Body of pancreas (tissue), 4 donors: ENCODE measurements around the gene TBL1X. TPM values are rescaled to one million over a fixed set of nuclear protein-coding genes. Genes with fewer than 3 reads are reported as not detected.

ENCODE experiments used
- ATAC-seq: fragments of 150-250 bp; one replicate; pipeline ENCODE4 v1.9.1; 2016
- DNase-seq, 4 donors: peaks; one replicate each; pipeline ENCODE4 v3.0.0-alpha.2; 2019
- H3K27ac ChIP-seq, 4 donors: fragments of 200-600 bp; sonication (generic); 1 replicate in 3 of 4; 2 replicates in 1 of 4; pipeline versions ENCODE4 v1.5.1 to v1.6.1; 2016 to 2019; ENCODE audit warnings: mild to moderate bottlenecking in 1 of 4, mixed read lengths in 1 of 4, moderate library complexity in 1 of 4
- H3K27me3 ChIP-seq, 2 donors: fragments of 200-600 bp; sonication (generic); one replicate each; pipeline ENCODE4 v1.6.0; 2016; ENCODE audit warnings: mild to moderate bottlenecking in 1 of 2
- H3K36me3 ChIP-seq, 2 donors: fragments of 200-600 bp; sonication (generic); replicated peaks in 1 of 2; 2 replicates each; pipeline ENCODE4 v1.5.1; 2016; ENCODE audit warnings: low read depth in 2 of 2; ENCODE audit not compliant: insufficient read depth in 1 of 2
- H3K4me1 ChIP-seq: fragments of 200-600 bp; sonication (generic); one replicate; pipeline ENCODE4 v1.6.0; 2016
- H3K4me3 ChIP-seq, 2 donors: fragments of 200-600 bp; sonication (generic); 1 replicate in 1 of 2; 2 replicates in 1 of 2; pipeline ENCODE4 v1.5.1; 2016 to 2019
- H3K9me3 ChIP-seq, 3 donors: fragments of 200-600 bp; sonication (generic); 1 replicate in 2 of 3; 2 replicates in 1 of 3; pipeline ENCODE4 v1.5.1; 2016
- CTCF ChIP-seq, 7 experiments: fragments of 450-650 bp in 4 of 7; fragments of 200-600 bp in 3 of 7; sonication (generic) in 3 of 7; IDR thresholded peaks; one replicate each; pipeline ENCODE4 v1.5.1; 2016 to 2019; ENCODE audit warnings: antibody characterized with exemption in 7 of 7
- POLR2A ChIP-seq, 3 donors: fragments of 450-650 bp; IDR thresholded peaks; one replicate each; pipeline ENCODE4 v1.6.1; 2016; ENCODE audit warnings: antibody characterized with exemption in 3 of 3, mild to moderate bottlenecking in 2 of 3
- WGBS, 2 donors: methylation state at CpG; one replicate each; pipeline ENCODE4 v1.1.5; 2017; 5-methylcytosine and 5-hydroxymethylcytosine counted together
- intact Hi-C: fragments of 100-400 bp; cut with DNase I; formaldehyde crosslinking; loops from one replicate; pipeline ENCODE4 v1.15.1; 2023
- total RNA-seq, 2 donors: library from RNA; depleted of rRNA; stranded (reverse); fragments of >200 nt; gene quantifications; one replicate each; pipeline ENCODE4 v1.1.0, GENCODE V29; 2016

The TBL1X gene
- total RNA-seq, 2 donors from 2014 or later: 7.9 to 16.3 TPM

- 87 to 95% methylated on average over 4 of the region's 4 CpGs for WGBS, 2 donors
- intact Hi-C loops: no loop called here
- Histone ChIP-seq H3K27ac (no peak overlapping the region), H3K9me3 (no peaks in the 10 kb centered on the region), H3K4me3 (no peak overlapping the region), H3K4me1 (peaks cover 7% of the 10 kb centered on the region), H3K27me3 (no peaks in the 10 kb centered on the region), H3K36me3 (no peaks in the 10 kb centered on the region)
- no peak for DNase-seq
- ATAC-seq: no peak
- TF ChIP-seq POLR2A (IDR thresholded peaks at IDR 0.05) (no peak), CTCF (IDR thresholded peaks at IDR 0.05) (no peak)
Observed at GRCh38 chrX:9658409-9658808, 193.6 kb downstream of the TBL1X start.

- TF ChIP-seq CTCF (IDR thresholded peaks at IDR 0.05) (no peak), POLR2A (IDR thresholded peaks at IDR 0.05) (no peak)
- Histone ChIP-seq H3K36me3 (no peaks in the 10 kb centered on the region), H3K4me1 (peaks cover 7% of the 10 kb centered on the region), H3K4me3 (no peak overlapping the region), H3K27ac (no peak overlapping the region), H3K9me3 (no peaks in the 10 kb centered on the region), H3K27me3 (no peaks in the 10 kb centered on the region)
- DNase-seq: no peak
- intact Hi-C loops: no loop called here
- 92 to 94% methylated on average over 16 to 17 of the region's 17 CpGs for WGBS, 2 donors
- ATAC-seq: no peak
Observed at GRCh38 chrX:9659571-9660195, 194.8 kb downstream of the TBL1X start.

- Histone ChIP-seq H3K27me3 (no peaks in the 10 kb centered on the region), H3K36me3 (no peaks in the 10 kb centered on the region), H3K4me3 (no peak overlapping the region), H3K27ac (no peak overlapping the region), H3K4me1 (no peaks in the 10 kb centered on the region), H3K9me3 (no peaks in the 10 kb centered on the region)
- intact Hi-C loops: no loop called here
- WGBS, 2 donors: 70 to 71% methylated on average over 4 of the region's 4 CpGs
- no peak for ATAC-seq
- TF ChIP-seq CTCF (IDR thresholded peaks at IDR 0.05): no peak
- no peak for TF ChIP-seq POLR2A (IDR thresholded peaks at IDR 0.05)
- DNase-seq: no peak
Observed at GRCh38 chrX:9662148-9662547, 197.3 kb downstream of the TBL1X start.

GRCh38 chrX:9663216-9663615, 198.4 kb downstream of the TBL1X start:
- intact Hi-C loops: no loop called here
- no peak overlapping the region for H3K27ac ChIP-seq
- DNase-seq: no peak
- no peaks in the 10 kb centered on the region for H3K4me1 ChIP-seq
- no peak for TF ChIP-seq POLR2A (IDR thresholded peaks at IDR 0.05)
- no peak for TF ChIP-seq CTCF (IDR thresholded peaks at IDR 0.05)
- no peak for ATAC-seq
- no peaks in the 10 kb centered on the region for H3K36me3 ChIP-seq
- 94 to 98% methylated on average over 5 to 6 of the region's 6 CpGs for WGBS, 2 donors
- H3K4me3 ChIP-seq: no peak overlapping the region
- H3K27me3 ChIP-seq: no peaks in the 10 kb centered on the region
- no peaks in the 10 kb centered on the region for H3K9me3 ChIP-seq

- H3K36me3 ChIP-seq: no peaks in the 10 kb centered on the region
- intact Hi-C loops: no loop called here
- DNase-seq (no peak), ATAC-seq (no peak)
- H3K4me1 ChIP-seq: no peaks in the 10 kb centered on the region
- H3K27me3 ChIP-seq: no peaks in the 10 kb centered on the region
- no peak overlapping the region for H3K27ac ChIP-seq
- H3K4me3 ChIP-seq: no peak overlapping the region
- H3K9me3 ChIP-seq: no peaks in the 10 kb centered on the region
- TF ChIP-seq POLR2A (IDR thresholded peaks at IDR 0.05) (no peak), CTCF (IDR thresholded peaks at IDR 0.05) (no peak)
- WGBS, 2 donors: 71 to 79% methylated on average over 5 to 6 of the region's 6 CpGs
Observed at GRCh38 chrX:9664224-9664623, 199.4 kb downstream of the TBL1X start.
